Neuronal stem cell (in vitro differentiated cells): Measurements from ENCODE around the gene THSD7A.

ENCODE experiments used
- DNase-seq: peaks from one replicate; pipeline ENCODE4 v3.0.0-alpha.2; 2013; ENCODE audit warnings: low spot score
- H2AFZ ChIP-seq: one replicate; pipeline ENCODE4 v1.6.1; 2013; ENCODE audit warnings: mild to moderate bottlenecking, low read length, inconsistent platforms
- H2AK5ac ChIP-seq: 2 replicates; pipeline ENCODE4 v1.6.1; 2013; ENCODE audit warnings: low read depth, mild to moderate bottlenecking, inconsistent platforms, low read length, moderate library complexity, mixed read lengths
- H2BK120ac ChIP-seq: 2 replicates; pipeline ENCODE4 v1.6.1; 2013; ENCODE audit warnings: low read depth, mild to moderate bottlenecking, inconsistent platforms, low read length, moderate library complexity, mixed read lengths
- H2BK12ac ChIP-seq: one replicate; pipeline ENCODE4 v1.6.1; 2013; ENCODE audit warnings: low read length, inconsistent platforms
- H2BK15ac ChIP-seq: 2 replicates; pipeline ENCODE4 v1.6.1; 2013; ENCODE audit warnings: mild to moderate bottlenecking, low read length, inconsistent platforms, mixed read lengths
- H2BK5ac ChIP-seq: one replicate; pipeline ENCODE4 v1.6.1; 2013; ENCODE audit warnings: inconsistent platforms, mild to moderate bottlenecking, low read length, moderate library complexity
- H3K14ac ChIP-seq: one replicate; pipeline ENCODE4 v1.6.1; 2013; ENCODE audit warnings: low read length, inconsistent platforms
- H3K18ac ChIP-seq: 2 replicates; pipeline ENCODE4 v1.6.1; 2013; ENCODE audit warnings: low read length, inconsistent platforms
- H3K23ac ChIP-seq: 2 replicates; pipeline ENCODE4 v1.6.1; 2013; ENCODE audit warnings: low read depth, mild to moderate bottlenecking, mixed read lengths, low read length, inconsistent platforms; ENCODE audit not compliant: poor library complexity
- H3K27ac ChIP-seq: replicated peaks from 3 replicates; pipeline ENCODE4 v1.5.1; 2013; ENCODE audit warnings: low read length, inconsistent platforms
- H3K27me3 ChIP-seq, 3 experiments: 2 replicates each; pipeline ENCODE4 v1.6.1; 2013; ENCODE audit warnings: low read length in 3 of 3, mild to moderate bottlenecking in 2 of 3, inconsistent platforms in 1 of 3, low read depth in 1 of 3, mixed read lengths in 1 of 3, moderate library complexity in 1 of 3; ENCODE audit not compliant: control insufficient read depth in 3 of 3, insufficient read depth in 3 of 3
- H3K36me3 ChIP-seq, 2 donors: replicated peaks in 1 of 2; 2 replicates each; pipeline ENCODE4 v1.6.1; 2013; ENCODE audit warnings: low read length in 2 of 2; ENCODE audit not compliant: control insufficient read depth in 2 of 2, insufficient read depth in 2 of 2
- H3K4ac ChIP-seq: 2 replicates; pipeline ENCODE4 v1.6.1; 2013; ENCODE audit warnings: inconsistent platforms, mild to moderate bottlenecking, low read length, moderate library complexity
- H3K4me1 ChIP-seq, 2 donors: 1 replicate in 1 of 2; 2 replicates in 1 of 2; pipeline ENCODE4 v1.6.1; 2013; ENCODE audit warnings: low read length in 2 of 2, low read depth in 1 of 2; ENCODE audit not compliant: control insufficient read depth in 2 of 2, insufficient read depth in 1 of 2
- H3K4me2 ChIP-seq: one replicate; pipeline ENCODE4 v1.6.1; 2013; ENCODE audit warnings: mild to moderate bottlenecking, low read length, inconsistent platforms; ENCODE audit not compliant: insufficient read depth, poor library complexity, severe bottlenecking
- H3K4me3 ChIP-seq, 2 donors: 2 replicates each; pipeline ENCODE4 v1.5.1; 2013; ENCODE audit warnings: low read length in 2 of 2, mild to moderate bottlenecking in 2 of 2, inconsistent platforms in 1 of 2, moderate library complexity in 1 of 2
- H3K79me1 ChIP-seq: one replicate; pipeline ENCODE4 v1.6.1; 2013; ENCODE audit warnings: low read depth, mild to moderate bottlenecking, inconsistent platforms, low read length, moderate library complexity
- H3K9ac ChIP-seq: one replicate; pipeline ENCODE4 v1.6.1; 2013; ENCODE audit warnings: mild to moderate bottlenecking, low read depth, low read length, inconsistent platforms; ENCODE audit not compliant: poor library complexity
- H3K9me3 ChIP-seq, 2 donors: replicated peaks in 1 of 2; 2 replicates each; pipeline versions ENCODE3 to v1.6.1; 2013; ENCODE audit warnings: low read length in 2 of 2, mild to moderate bottlenecking in 2 of 2, inconsistent platforms in 1 of 2, low read depth in 1 of 2, mixed read lengths in 1 of 2, moderate library complexity in 1 of 2; ENCODE audit not compliant: control insufficient read depth in 2 of 2, insufficient read depth in 1 of 2
- H4K8ac ChIP-seq: one replicate; pipeline ENCODE4 v1.6.1; 2013; ENCODE audit warnings: low read depth, mild to moderate bottlenecking, inconsistent platforms, low read length, moderate library complexity
- H4K91ac ChIP-seq: one replicate; pipeline ENCODE4 v1.6.1; 2013; ENCODE audit warnings: low read length, low read depth, mild to moderate bottlenecking, inconsistent platforms; ENCODE audit not compliant: poor library complexity
- WGBS, 2 donors: extraction: QIAGEN DNeasy Blood & Tissue Kit; methylation state at CpG; one replicate each; pipeline ENCODE4 v1.1.7; 2013; ENCODE audit warnings: missing lambda C conversion rate in 2 of 2, mixed read lengths in 1 of 2; ENCODE audit not compliant: insufficient read length in 2 of 2, insufficient replicate concordance in 1 of 2; ENCODE audit errors: extremely low coverage in 2 of 2; 5-methylcytosine and 5-hydroxymethylcytosine counted together

Gene THSD7A

DNA sequence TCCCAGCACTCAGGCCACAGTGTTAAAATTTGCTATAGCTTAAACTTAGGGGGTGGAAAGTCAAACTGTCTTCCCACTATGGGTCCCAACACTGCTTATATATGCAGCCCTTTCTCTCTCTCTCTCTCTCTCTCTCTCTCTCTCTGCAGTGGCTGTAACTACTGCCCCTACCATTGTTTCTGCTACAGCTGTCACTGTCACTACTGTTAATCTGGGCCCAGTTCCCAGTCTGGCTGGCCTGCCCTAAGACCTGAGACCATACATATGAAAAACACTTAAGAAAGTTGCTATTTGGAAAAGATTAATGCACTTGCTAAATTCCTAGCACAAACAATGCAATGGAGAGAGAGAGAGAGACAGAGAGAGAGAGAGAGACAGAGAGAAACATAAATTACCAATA, 78.6 kb downstream of the THSD7A start:
- Histone ChIP-seq H4K91ac (no peak overlapping the region), H3K23ac (no peak overlapping the region), H2AK5ac (no peak overlapping the region), H3K4me1 (peaks cover 0 to 4% of the 10 kb centered on the region in 2 donors), H2BK120ac (no peak overlapping the region), H3K27ac (no peak overlapping the region), H3K14ac (no peak overlapping the region), H3K27me3 (no peaks in the 10 kb centered on the region), H3K9ac (no peak overlapping the region), H4K8ac (no peak overlapping the region), H3K4me2 (no peak overlapping the region), H2AFZ (peak overlapping the region; percentile 2), H3K36me3 (no peaks in the 10 kb centered on the region), H2BK15ac (no peak overlapping the region), H3K18ac (no peak overlapping the region), H3K9me3 (no peaks in the 10 kb centered on the region), H2BK12ac (no peak overlapping the region), H2BK5ac (no peak overlapping the region), H3K4ac (no peak overlapping the region), H3K79me1 (no peaks in the 10 kb centered on the region), H3K4me3 (no peak overlapping the region)
- no peak for DNase-seq

DNA sequence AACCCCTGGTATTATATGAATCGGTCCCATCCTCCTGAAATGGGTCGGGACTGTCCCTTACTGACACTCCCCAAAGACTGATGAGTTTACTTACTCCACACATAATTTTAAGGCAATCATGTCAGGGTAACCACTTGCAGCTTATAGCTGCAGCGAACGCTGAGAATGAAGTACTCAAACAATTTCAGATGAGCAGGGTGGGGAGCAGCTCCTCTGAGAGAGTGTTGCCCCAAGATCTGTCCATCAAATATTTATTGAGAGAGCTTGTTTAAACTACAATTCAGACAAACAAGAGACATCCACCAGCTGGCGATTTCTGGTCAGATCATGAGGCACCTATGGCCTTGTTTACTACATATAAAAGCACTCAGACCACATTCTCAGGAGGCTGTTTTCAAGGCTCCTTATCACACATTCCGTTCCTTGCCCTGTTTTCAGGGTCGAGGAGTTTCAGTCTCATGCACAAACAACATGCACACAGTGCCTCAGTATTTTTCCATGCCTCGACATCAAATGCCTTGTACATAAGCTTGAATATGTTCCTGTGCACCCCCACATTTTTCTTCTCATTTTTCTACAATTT, 80.1 kb downstream of the THSD7A start:
- H2BK120ac ChIP-seq: no peak overlapping the region
- peaks cover 0 to 4% of the 10 kb centered on the region in 2 donors for H3K4me1 ChIP-seq
- H3K9ac ChIP-seq: no peak overlapping the region
- H2BK12ac ChIP-seq: no peak overlapping the region
- H3K9me3 ChIP-seq: no peaks in the 10 kb centered on the region
- no peak overlapping the region for H3K4me2 ChIP-seq
- no peak for DNase-seq
- H3K23ac ChIP-seq: no peak overlapping the region
- no peak overlapping the region for H3K4ac ChIP-seq
- H3K14ac ChIP-seq: no peak overlapping the region
- no peak overlapping the region for H2AFZ ChIP-seq
- no peaks in the 10 kb centered on the region for H3K27me3 ChIP-seq
- H3K27ac ChIP-seq: no peak overlapping the region
- H2BK5ac ChIP-seq: no peak overlapping the region
- no peak overlapping the region for H4K8ac ChIP-seq
- no peaks in the 10 kb centered on the region for H3K79me1 ChIP-seq
- WGBS, 2 donors: no CpG with 5 or more reads among the region's 8 CpGs
- H4K91ac ChIP-seq: no peak overlapping the region
- H2BK15ac ChIP-seq: no peak overlapping the region
- no peak overlapping the region for H3K4me3 ChIP-seq
- no peak overlapping the region for H3K18ac ChIP-seq
- no peaks in the 10 kb centered on the region for H3K36me3 ChIP-seq
- no peak overlapping the region for H2AK5ac ChIP-seq

DNA sequence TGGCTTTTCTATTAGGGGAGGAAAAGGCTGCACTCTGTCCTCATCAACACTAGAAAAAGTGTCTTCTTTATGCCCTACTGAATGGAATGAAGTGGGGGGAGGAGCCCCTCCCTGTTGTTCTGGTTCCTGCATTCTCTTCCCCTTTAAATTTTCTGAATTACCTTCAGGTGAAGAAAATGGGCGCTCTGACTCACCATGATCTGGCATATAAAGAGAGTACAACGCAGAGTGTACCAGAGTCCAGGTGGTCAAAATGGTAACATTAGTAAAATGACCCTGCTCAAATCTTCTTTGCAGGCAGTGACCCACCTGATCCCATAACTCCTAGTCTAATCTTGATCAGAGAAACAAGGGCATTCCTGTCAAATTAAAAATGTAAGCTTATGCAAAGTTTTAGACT, 80.7 kb downstream of the THSD7A start:
- no peak overlapping the region for H3K9ac ChIP-seq
- no peaks in the 10 kb centered on the region for H3K36me3 ChIP-seq
- H4K91ac ChIP-seq: no peak overlapping the region
- no peak overlapping the region for H2BK120ac ChIP-seq
- H3K4me1 ChIP-seq: peaks cover 0 to 4% of the 10 kb centered on the region in 2 donors
- no CpG with 5 or more reads among the region's 2 CpGs for WGBS, 2 donors
- no peak overlapping the region for H3K27ac ChIP-seq
- no peak for DNase-seq
- H3K14ac ChIP-seq: no peak overlapping the region
- H3K9me3 ChIP-seq: no peaks in the 10 kb centered on the region
- no peaks in the 10 kb centered on the region for H3K27me3 ChIP-seq
- no peaks in the 10 kb centered on the region for H3K79me1 ChIP-seq
- no peak overlapping the region for H2AK5ac ChIP-seq
- no peak overlapping the region for H4K8ac ChIP-seq
- no peak overlapping the region for H2BK15ac ChIP-seq
- no peak overlapping the region for H3K4ac ChIP-seq
- no peak overlapping the region for H3K4me3 ChIP-seq
- no peak overlapping the region for H3K23ac ChIP-seq
- H2BK5ac ChIP-seq: no peak overlapping the region
- no peak overlapping the region for H3K4me2 ChIP-seq
- H2AFZ ChIP-seq: no peak overlapping the region
- no peak overlapping the region for H3K18ac ChIP-seq
- H2BK12ac ChIP-seq: no peak overlapping the region

DNA sequence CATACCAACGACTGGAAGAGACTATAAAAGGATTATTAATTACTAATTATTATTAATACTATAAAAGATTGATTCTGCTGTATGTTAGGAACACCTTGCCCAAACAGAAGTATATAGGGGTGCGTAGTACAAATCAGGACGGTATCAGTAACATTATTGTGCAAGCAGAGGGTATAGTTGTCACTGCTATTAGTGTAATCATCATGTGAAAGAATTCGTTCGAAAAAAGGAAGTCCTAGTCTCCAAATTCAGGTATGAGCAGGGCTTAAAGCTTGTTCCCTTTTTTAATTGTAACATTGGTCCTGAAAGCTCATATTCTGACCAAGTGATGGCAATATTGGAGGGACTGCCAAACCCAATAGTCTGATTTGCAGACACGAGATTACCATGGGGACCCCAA, 81.8 kb downstream of the THSD7A start:
- Histone ChIP-seq H3K23ac (no peak overlapping the region), H3K14ac (no peak overlapping the region), H3K4me3 (no peak overlapping the region), H3K18ac (no peak overlapping the region), H3K4me2 (no peak overlapping the region), H3K27ac (no peak overlapping the region), H2BK12ac (no peak overlapping the region), H2AK5ac (no peak overlapping the region), H3K9me3 (no peaks in the 10 kb centered on the region), H4K8ac (no peak overlapping the region), H3K9ac (no peak overlapping the region), H2BK15ac (no peak overlapping the region), H3K4ac (no peak overlapping the region), H3K36me3 (no peaks in the 10 kb centered on the region), H2AFZ (no peak overlapping the region), H3K79me1 (no peaks in the 10 kb centered on the region), H2BK120ac (no peak overlapping the region), H4K91ac (no peak overlapping the region), H3K4me1 (peaks cover 0 to 4% of the 10 kb centered on the region in 2 donors), H3K27me3 (no peaks in the 10 kb centered on the region), H2BK5ac (no peak overlapping the region)
- WGBS, 2 donors: no CpG with 5 or more reads among the region's 6 CpGs
- no peak for DNase-seq
